Stimulated activated CD8-positive, alpha-beta memory T cell treated with anti-CD3 and anti-CD28 coated beads, Interleukin-2, amount 100 ng/mL, for 1 hour (primary cell): ENCODE data around the gene ASTN2.

Experiments used
- DNase-seq, 2 donors: peaks; one replicate each; pipeline ENCODE4 v3.0.0-alpha.2; 2020; ENCODE audit warnings: low read depth in 2 of 2

ASTN2 gene

GRCh38 chr9:116564266-116564793 is 850.5 kb downstream of the ASTN2 start:
- no peak for DNase-seq

GRCh38 chr9:116558818-116559540 is 855.9 kb downstream of the ASTN2 start:
- no peak for DNase-seq

DNA sequence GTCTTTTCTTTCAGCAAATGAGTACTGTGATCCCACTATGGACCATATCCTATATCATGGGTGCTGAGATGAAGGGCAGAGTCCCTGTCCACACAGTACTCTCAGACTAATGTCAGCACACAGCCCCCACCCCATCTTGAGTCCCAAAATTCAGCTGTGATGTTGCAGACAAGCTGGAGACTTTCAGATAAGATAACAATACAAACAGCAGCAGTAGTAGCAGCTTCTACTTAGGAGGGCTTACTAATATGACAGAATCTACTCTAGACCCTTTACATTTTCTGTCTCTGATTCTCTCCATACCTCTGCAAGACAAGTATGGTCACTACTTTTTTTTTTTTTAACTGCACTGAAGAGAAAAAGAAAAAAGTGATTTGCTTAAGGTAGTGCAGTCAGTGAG is 856.8 kb downstream of the ASTN2 start:
- DNase-seq, result no peak

DNA sequence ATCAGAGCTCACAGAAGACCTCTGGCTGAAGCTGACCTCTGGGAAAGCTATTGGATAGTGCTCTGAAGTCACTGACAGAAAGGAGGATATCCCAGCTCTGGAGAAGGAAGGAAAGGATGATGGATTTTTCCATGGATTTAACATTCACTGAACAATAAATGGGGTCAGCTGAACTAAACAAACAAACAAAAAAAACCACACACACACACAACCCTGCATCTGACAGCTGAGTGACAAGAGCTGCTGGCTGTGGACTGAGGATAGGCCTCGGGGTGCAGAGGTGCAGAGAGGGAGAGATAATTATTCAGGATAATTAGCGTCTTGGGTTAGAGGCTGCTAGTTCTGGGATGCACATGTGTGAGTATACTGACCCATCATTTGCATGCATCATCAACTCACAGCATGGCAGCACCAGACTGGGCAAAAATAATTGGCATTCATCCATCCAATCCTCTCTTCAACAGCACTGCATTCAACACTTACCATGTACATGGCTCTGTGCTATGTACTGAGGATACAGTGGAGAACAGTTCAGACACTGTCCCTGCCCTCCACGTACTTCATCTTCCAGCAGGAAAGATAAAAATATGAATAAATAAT is 859.2 kb downstream of the ASTN2 start:
- no peak for DNase-seq

- DNase-seq, result no peak
Observed at GRCh38 chr9:116555119-116555518, 859.7 kb downstream of the ASTN2 start.

DNA sequence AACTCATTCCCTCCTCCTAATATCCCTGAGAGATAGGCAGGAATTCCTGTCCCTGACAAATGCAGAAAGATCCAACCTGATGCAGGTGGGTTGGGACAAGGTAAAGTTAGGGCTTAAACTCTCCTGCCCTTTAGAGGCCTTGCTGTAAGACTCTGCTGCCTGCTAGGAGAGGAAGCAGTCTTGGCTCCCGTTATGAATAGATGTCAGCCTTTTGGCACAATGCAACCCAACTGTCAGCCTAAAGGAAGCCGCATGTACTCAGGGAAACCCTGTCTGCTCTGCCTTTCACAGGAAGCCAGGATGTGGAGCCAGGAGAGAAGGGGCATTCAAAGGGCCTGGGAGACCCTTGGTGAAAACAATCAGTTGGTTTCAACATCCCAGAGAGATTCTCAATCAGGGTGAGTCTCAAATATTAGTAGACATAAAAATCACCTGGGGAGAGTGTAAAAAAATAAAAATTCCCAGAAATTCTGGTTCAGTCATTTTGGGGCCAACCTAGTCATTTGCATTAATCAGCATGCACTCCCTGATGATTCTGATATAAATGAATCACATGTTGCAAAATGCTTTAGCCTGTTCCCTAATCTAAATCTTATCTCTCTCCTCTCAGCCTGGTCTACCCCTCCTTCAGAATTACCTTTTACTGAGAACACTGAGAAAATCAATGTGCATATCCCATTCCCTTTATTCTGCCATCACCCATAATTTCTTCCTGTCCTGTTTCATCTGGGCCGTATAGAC is 864.0 kb downstream of the ASTN2 start:
- no peak for DNase-seq

DNA sequence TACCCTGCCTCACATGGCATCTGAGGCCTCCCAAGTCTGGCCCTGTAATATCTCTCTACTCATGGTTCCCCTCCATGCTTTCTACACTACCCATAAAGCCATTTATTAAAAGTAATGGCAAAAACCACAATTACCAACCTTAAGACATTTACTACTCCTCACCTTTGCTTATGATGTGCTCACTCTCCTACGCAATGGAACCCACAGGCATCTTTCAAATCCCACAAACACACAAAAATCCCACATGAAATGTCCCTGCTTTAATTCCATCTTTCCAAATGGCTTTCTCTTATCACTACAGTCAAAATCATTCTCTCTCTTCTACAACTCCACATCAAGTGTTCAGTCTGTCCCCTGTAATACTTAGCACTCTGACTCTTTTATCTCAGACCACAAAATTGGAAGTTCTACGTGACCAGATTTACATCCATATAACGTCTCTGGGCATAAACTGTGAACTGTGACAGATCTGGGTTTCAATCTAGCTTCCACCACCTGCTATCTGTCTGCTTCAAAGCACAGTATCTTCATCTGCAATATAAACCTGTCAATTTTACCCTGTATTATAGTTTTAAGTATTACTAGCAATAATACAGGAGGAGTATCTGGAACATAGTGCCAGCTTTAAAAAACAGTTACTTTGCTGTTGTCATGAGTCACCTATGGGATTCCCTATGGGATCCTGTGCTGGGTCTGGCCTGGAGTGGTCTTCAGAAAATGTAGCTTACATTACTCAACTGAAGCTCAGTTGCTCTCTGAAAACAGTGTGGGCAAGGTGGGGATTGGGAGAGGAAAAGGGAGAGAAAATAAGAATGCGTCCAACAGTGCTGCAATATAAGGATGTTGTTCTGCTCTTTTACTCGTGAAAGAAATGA is 864.8 kb downstream of the ASTN2 start:
- no peak for DNase-seq

- no peak for DNase-seq
Observed at GRCh38 chr9:116549061-116549664, 865.7 kb downstream of the ASTN2 start.

DNA sequence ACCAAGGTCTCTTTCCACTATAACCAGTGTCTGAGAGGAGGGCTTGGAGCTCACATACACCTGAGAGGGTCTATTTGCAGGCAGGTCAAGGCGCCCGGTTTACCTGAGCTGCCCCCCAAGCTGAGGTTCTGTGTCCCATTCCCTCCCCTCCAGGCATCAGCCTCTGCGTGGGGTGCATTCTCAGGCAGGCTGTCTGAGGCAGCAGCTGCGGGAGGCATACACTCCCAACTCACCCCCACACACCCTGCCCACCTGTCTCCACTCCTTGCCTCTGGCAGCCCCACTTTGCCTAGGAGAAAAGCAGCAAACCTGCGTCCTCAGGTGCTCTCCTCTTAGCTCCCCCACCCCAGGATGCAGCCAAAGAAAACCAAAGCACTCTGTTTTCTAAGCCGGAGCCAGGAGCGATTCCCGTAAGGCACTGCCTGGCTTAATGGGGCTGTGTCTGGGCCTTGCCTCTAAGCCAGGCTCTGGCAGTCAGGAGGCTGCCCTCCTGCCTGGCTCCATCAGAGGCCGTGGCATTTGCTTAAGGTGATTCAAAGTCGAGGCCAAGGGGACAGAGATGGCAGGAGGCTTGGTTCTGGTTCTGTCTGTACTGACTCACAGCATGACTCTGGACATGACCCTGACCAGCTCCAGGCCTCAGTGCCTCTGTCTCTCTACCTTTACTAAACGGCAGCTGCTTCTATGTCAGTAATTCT is 867.0 kb downstream of the ASTN2 start:
- no peak for DNase-seq

DNA sequence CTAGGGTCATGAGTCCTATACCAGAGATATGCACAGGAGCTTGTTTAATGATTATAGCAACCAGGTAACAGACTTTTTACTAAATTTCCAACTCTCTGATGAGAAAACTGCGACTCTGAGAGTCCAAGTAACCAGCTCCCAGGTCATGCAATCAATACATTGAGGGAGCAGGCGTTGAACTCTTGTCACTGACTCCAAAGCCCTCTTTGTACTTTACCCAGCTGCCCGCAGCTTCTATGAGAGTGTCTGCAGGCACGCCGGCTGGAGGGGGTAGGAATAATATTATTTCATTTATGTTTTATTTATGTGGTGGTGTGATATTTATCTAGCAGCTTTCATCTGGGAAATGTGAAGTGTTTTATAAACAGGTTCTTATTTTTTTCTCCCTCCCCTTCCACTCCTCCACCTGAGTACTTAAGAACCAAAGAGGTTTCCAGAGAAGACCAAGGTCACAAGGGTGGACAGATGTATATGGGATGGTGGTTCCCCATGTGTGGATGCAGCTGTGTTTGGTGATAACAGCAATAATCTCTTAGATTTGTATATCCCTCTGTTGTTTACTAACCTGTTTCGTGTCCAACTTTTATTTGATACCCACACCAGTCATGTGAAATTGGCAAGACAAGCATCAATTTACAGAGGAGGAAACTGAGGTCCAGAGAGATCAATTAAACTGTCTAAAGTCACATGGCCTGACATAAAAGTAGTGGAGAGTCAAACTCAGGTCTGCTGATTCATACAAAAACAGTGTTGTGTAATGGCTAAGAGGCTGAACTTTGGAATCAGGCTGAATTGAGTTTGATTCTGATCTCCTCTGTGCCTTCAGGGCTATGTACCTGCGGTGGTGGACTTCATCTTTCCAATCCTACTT is 867.9 kb downstream of the ASTN2 start:
- DNase-seq, result no peak

GRCh38 chr9:116544896-116545295 is 870.0 kb downstream of the ASTN2 start:
- DNase-seq, result no peak

GRCh38 chr9:116543731-116544400 is 871.0 kb downstream of the ASTN2 start:
- no peak for DNase-seq

DNA sequence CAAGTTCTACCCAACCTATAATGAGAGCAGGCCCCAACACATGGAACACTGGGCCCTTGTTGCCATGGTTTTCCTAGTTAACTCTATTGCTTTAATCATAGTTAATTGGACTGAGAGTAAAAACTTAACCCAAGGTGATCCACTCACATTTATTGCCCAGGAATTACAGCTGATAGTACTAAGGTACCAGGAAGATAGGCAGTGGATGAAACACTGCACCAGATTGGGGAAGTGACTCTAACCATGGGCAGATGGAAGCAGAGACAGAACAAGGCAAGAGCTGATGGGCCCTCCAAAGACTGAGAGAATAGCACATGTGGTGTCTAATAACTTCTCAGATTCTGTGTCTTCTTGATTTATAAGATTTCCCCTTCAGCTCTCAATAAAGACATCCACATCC is 873.5 kb downstream of the ASTN2 start:
- DNase-seq, result no peak

DNA sequence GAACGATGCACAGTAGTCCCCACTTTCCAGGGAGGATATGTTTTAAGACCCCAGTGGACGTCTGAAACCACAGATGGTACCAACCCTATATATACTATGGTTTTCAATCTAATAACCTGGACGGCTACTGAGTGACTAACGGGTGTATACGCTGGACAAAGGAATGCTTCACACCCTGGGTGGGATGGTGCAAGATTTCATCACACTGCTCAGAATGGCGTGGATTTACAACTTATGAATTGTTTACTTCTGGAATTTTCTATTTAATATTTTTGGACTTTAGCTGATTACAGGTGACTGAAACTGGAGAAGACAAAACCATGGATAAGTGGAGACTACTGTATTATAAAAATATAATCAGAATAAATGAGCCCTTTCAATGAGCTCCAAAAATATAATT is 875.3 kb downstream of the ASTN2 start:
- DNase-seq, result no peak

- DNase-seq, result no peak
Observed at GRCh38 chr9:116525611-116526010, 889.2 kb downstream of the ASTN2 start.

GRCh38 chr9:116524778-116525470 is 889.9 kb downstream of the ASTN2 start:
- DNase-seq, result no peak

DNA sequence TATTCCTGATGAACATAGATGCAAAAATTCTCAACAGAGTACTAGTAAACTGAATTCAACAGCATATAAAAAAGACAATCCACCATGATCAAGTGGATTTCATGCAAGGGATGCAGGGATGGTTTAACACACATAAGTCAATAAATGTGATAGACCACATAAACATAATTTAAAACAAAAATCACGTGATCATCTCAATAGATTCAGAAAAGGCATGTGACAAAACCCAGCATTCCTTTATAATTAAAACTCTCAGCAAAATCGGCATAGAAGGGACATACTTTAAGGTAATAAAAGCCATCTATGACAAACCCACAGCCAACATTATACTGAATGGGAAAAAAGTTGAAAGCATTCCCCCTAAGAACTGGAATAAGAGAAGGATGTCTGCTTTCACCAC is 894.6 kb downstream of the ASTN2 start:
- DNase-seq, result no peak

DNA sequence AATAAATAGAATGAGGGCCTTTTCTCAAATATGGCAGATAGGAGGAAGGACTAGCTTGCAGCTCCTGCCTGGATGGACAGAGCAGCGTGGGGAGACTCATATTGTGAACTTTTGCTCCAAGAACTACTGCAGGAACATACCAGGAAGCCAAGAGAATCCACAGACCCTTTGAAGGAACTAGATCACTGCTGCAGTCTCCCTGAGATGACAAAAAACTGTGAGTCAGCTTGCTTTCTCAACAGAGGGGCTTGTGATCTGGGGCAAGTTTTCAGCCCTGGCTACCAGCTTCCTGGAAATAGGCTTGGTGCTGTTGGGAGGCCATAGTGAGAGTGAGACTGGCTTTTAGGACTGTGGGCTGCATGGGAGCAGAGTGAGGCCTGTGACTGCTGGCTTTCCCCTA is 898.4 kb downstream of the ASTN2 start:
- no peak for DNase-seq

- no peak for DNase-seq
Observed at GRCh38 chr9:116515541-116515940, 899.3 kb downstream of the ASTN2 start.
